HCT116 (cell line): ENCODE measurements around the gene TMOD1. TPM values are rescaled to one million over a fixed set of nuclear protein-coding genes. Genes with fewer than 3 reads are reported as not detected.

ENCODE experiments used
- ATAC-seq: fragments of 200-7000 bp; cut with Tn5 transposase; 2 replicates; pipeline ENCODE4 v1.9.1; 2020; ENCODE audit warnings: mild to moderate bottlenecking, moderate library complexity
- BruUV-seq: library from RNA; stranded (reverse); fragments of 400-500 nt; replicated peaks from 2 replicates; lab custom pipeline; 2021; lab: Mats Ljungman, UMichigan
- CTCF ChIA-PET: fragments of 300-600 bp; sonication (Branson Sonifier 250); formaldehyde crosslinking; loops from one replicate; lab custom pipeline; 2021; ENCODE audit warnings: antibody characterized with exemption; lab: Charles Lee
- POLR2A ChIA-PET: fragments of 300-600, 350-600 bp; sonication (Branson Sonifier 250); formaldehyde crosslinking; loops from one replicate; lab custom pipeline; 2021; ENCODE audit warnings: antibody characterized with exemption; lab: Charles Lee
- RAD21 ChIA-PET, 2 experiments: fragments of 300-600 bp; sonication (Branson Sonifier 250); formaldehyde crosslinking; loops; one replicate each; lab custom pipeline; 2023; ENCODE audit warnings: low total read pairs in 2 of 2; ENCODE audit not compliant: uncharacterized antibody in 2 of 2, unreplicated experiment in 2 of 2, low non-redundant PET in 1 of 2; lab: Charles Lee
- DNase-seq: peaks from one replicate; pipeline ENCODE4 v3.0.0-alpha.2; 2010; ENCODE audit warnings: low read depth, low spot score
- H2AFZ ChIP-seq: fragments of 200-600 bp; shearing (Covaris generic), sonication (generic); 2 replicates; pipeline ENCODE4 v1.6.1; 2017; ENCODE audit warnings: low read depth, mixed run types, mixed read lengths, antibody characterized with exemption, low read length; ENCODE audit not compliant: poor library complexity, severe bottlenecking
- H3K27ac ChIP-seq: 2 replicates; pipeline ENCODE4 v1.5.1; 2012; ENCODE audit warnings: low read depth, low read length
- H3K27me3 ChIP-seq: fragments of 200-600 bp; sonication (generic); 2 replicates; pipeline ENCODE4 v1.6.1; 2016; ENCODE audit warnings: mixed run types, low read length, mixed read lengths; ENCODE audit not compliant: insufficient read depth
- H3K36me3 ChIP-seq, 2 experiments: fragments of 200-500 bp in 1 of 2; fragments of 200-600 bp in 1 of 2; sonication (Bioruptor generic) in 1 of 2; sonication (generic) in 1 of 2; 2 replicates each; pipeline versions ENCODE4 v1.5.1 to v1.6.1; 2014 to 2016; ENCODE audit warnings: low read length in 2 of 2, inconsistent platforms in 1 of 2, mixed read lengths in 1 of 2, mixed run types in 1 of 2; ENCODE audit not compliant: insufficient read depth in 2 of 2, control insufficient read depth in 1 of 2
- H3K4me1 ChIP-seq, 2 experiments: fragments of 200-600 bp in 1 of 2; sonication (generic) in 1 of 2; 2 replicates each; pipeline versions ENCODE4 v1.5.1 to v1.6.1; 2012 to 2017; ENCODE audit warnings: low read length in 2 of 2, inconsistent platforms in 1 of 2, mild to moderate bottlenecking in 1 of 2, mixed read lengths in 1 of 2, mixed run types in 1 of 2, moderate library complexity in 1 of 2; ENCODE audit not compliant: insufficient read depth in 2 of 2, control insufficient read depth in 1 of 2
- H3K4me2 ChIP-seq: fragments of 200-600 bp; sonication (generic); 2 replicates; pipeline ENCODE4 v1.6.1; 2017; ENCODE audit warnings: mixed run types, low read length, mixed read lengths
- H3K4me3 ChIP-seq, 2 experiments: fragments of 200-600 bp in 1 of 2; sonication (generic) in 1 of 2; replicated peaks in 1 of 2; 2 replicates each; pipeline ENCODE4 v1.5.1; 2011 to 2016; ENCODE audit warnings: low read length in 2 of 2, control low read depth in 1 of 2, low read depth in 1 of 2, mild to moderate bottlenecking in 1 of 2, mixed read lengths in 1 of 2, mixed run types in 1 of 2
- H3K79me2 ChIP-seq: fragments of 200-600 bp; sonication (generic); 2 replicates; pipeline ENCODE4 v1.6.1; 2017; ENCODE audit warnings: mild to moderate bottlenecking, mixed run types, low read length, moderate library complexity, mixed read lengths; ENCODE audit not compliant: insufficient read depth
- H3K9ac ChIP-seq: fragments of 200-600 bp; sonication (generic); 2 replicates; pipeline ENCODE4 v1.6.1; 2016; ENCODE audit warnings: low read length, mixed read lengths
- H3K9me2 ChIP-seq: fragments of 200-600 bp; sonication (generic), shearing (Covaris generic); 2 replicates; pipeline ENCODE4 v1.6.1; 2017; ENCODE audit warnings: mixed run types, mild to moderate bottlenecking, moderate library complexity; ENCODE audit not compliant: insufficient read depth
- H3K9me3 ChIP-seq, 2 experiments: fragments of 200-500 bp in 1 of 2; fragments of 200-600 bp in 1 of 2; sonication (Bioruptor generic) in 1 of 2; sonication (generic) in 1 of 2; 2 replicates each; pipeline ENCODE4 v1.6.1; 2014 to 2017; ENCODE audit warnings: low read length in 2 of 2, mixed read lengths in 2 of 2, inconsistent platforms in 1 of 2, low read depth in 1 of 2, mild to moderate bottlenecking in 1 of 2, mixed run types in 1 of 2, moderate library complexity in 1 of 2; ENCODE audit not compliant: control insufficient read depth in 1 of 2, insufficient read depth in 1 of 2
- H4K20me1 ChIP-seq: fragments of 200-600 bp; sonication (generic), shearing (Covaris generic); 2 replicates; pipeline ENCODE4 v1.6.1; 2017; ENCODE audit warnings: mixed run types, mild to moderate bottlenecking, moderate library complexity; ENCODE audit not compliant: insufficient read depth
- ATF3 ChIP-seq: IDR thresholded peaks from 2 replicates; pipeline ENCODE4 v1.6.1; 2012
- CBX3 ChIP-seq: IDR thresholded peaks from 2 replicates; pipeline ENCODE4 v1.6.1; 2012; ENCODE audit warnings: low read depth
- CTCF ChIP-seq, 3 experiments: fragments of 200-600 bp in 1 of 3; sonication (generic) in 1 of 3; IDR thresholded peaks in 2 of 3; conservative IDR thresholded peaks in 1 of 3; 2 replicates each; pipeline ENCODE4 v1.5.1; 2012 to 2017; ENCODE audit warnings: low read depth in 2 of 3, low read length in 2 of 3, antibody characterized with exemption in 1 of 3, borderline replicate concordance in 1 of 3, control low read depth in 1 of 3, mild to moderate bottlenecking in 1 of 3, mixed read lengths in 1 of 3, mixed run types in 1 of 3, moderate library complexity in 1 of 3; ENCODE audit not compliant: insufficient read depth in 1 of 3
- ELF1 ChIP-seq: IDR thresholded peaks from 2 replicates; pipeline ENCODE4 v1.6.1; 2012; ENCODE audit warnings: low read depth, borderline replicate concordance
- EZH2 ChIP-seq: fragments of 200-600 bp; sonication (generic); IDR thresholded peaks from 2 replicates; pipeline ENCODE4 v1.6.1; 2017; ENCODE audit warnings: antibody characterized with exemption, mixed run types
- EZH2phosphoT487 ChIP-seq: fragments of 200-600 bp; IDR thresholded peaks from 2 replicates; pipeline ENCODE4 v1.6.1; 2018; ENCODE audit warnings: antibody characterized with exemption, borderline replicate concordance
- POLR2A ChIP-seq: IDR thresholded peaks from 2 replicates; pipeline ENCODE4 v1.7.0; 2011; ENCODE audit warnings: borderline replicate concordance; ENCODE audit not compliant: insufficient read depth, insufficient read length; ENCODE audit errors: extremely low read depth
- RAD21 ChIP-seq: IDR thresholded peaks from 2 replicates; pipeline ENCODE4 v1.6.1; 2012; ENCODE audit warnings: low read depth, mild to moderate bottlenecking
- SRF ChIP-seq: IDR thresholded peaks from 2 replicates; pipeline ENCODE4 v1.6.1; 2012; ENCODE audit warnings: low read depth
- intact Hi-C: fragments of 100-400 bp; cut with micrococcal nuclease; formaldehyde crosslinking; loops from 2 replicates; pipeline ENCODE4 v1.10.0; 2022
- total RNA-seq: library from RNA; stranded (reverse); gene quantifications from one replicate; pipeline ENCODE4 v1.2.1, GENCODE V29; 2021; ENCODE audit not compliant: unreplicated experiment

TMOD1 gene
- total RNA-seq, 1 experiment from 2014 or later = 4.4 TPM

GRCh38 chr9:97480749-97481148 lies 20.7 kb upstream of the TMOD1 start:
- no peak for ATAC-seq
- intact Hi-C loops = no loop called here
- no peaks in the 10 kb centered on the region for H3K9me3 ChIP-seq
- no peaks in the 10 kb centered on the region for H3K27me3 ChIP-seq
- peaks cover 2 to 4% of the 10 kb centered on the region in 2 experiments; a peak in 1 of 4 replicates for H3K36me3 ChIP-seq
- no peak overlapping the region for H3K27ac ChIP-seq
- ChIA-PET RAD21 (no interaction called here), POLR2A (no interaction called here), CTCF (interaction anchor here (1.9 kb wide), 1 partner anchor 118 kb away, joined by 6 read pairs; no protein-coding TSS in a partner anchor)
- TF ChIP-seq EZH2phosphoT487 (no peak), CTCF (IDR thresholded peaks at IDR 0.05 in 2 of 3, conservative IDR thresholded peaks at IDR 0.05 in 1 of 3; ENCODE audit: borderline replicate concordance in 1 of 3, insufficient read depth in 1 of 3, low read depth in 2 of 3, low read length in 2 of 3) (no peak), SRF (no peak), CBX3 (no peak), ATF3 (no peak), ELF1 (no peak), POLR2A (no peak), EZH2 (no peak), RAD21 (no peak)
- H3K9me2 ChIP-seq = no peaks in the 10 kb centered on the region
- no TSS peak for BruUV-seq
- H3K4me3 ChIP-seq = no peak overlapping the region
- no peak overlapping the region for H3K9ac ChIP-seq
- no peak for DNase-seq
- H2AFZ ChIP-seq = no peak overlapping the region
- H3K4me1 ChIP-seq = no peaks in the 10 kb centered on the region
- no peaks in the 10 kb centered on the region for H3K79me2 ChIP-seq
- no peak overlapping the region for H3K4me2 ChIP-seq
- no peaks in the 10 kb centered on the region for H4K20me1 ChIP-seq
